HepG2 (cell line): ENCODE data around the gene JPH4. TPM values are rescaled to one million over a fixed set of nuclear protein-coding genes. Genes with fewer than 3 reads are reported as not detected.

Experiments
- ARNT2 ChIP-seq: sonication (generic); formaldehyde crosslinking; IDR thresholded peaks from 2 replicates; pipeline ENCODE4 v1.8.0; 2022; ENCODE audit warnings: mild to moderate bottlenecking, low read depth, missing genetic modification reagents, moderate library complexity
- ASH2L ChIP-seq: fragments of 300-600, 200-600 bp; sonication (generic); IDR thresholded peaks from 2 replicates; pipeline ENCODE4 v1.7.0; 2017; ENCODE audit warnings: low read depth, mild to moderate bottlenecking, moderate library complexity, mixed read lengths, low read length; ENCODE audit not compliant: insufficient read length
- ATF2 ChIP-seq: sonication (generic); formaldehyde crosslinking; IDR thresholded peaks from 2 replicates; pipeline ENCODE4 v1.4.0; 2020; ENCODE audit warnings: missing genetic modification reagents
- ELF3 ChIP-seq: IDR thresholded peaks from 2 replicates; pipeline ENCODE4 v1.6.1; 2016; ENCODE audit warnings: missing genetic modification reagents, missing compliant biosample characterization
- FIP1L1 ChIP-seq: fragments of 200-400 bp; formaldehyde crosslinking; IDR thresholded peaks from 2 replicates; pipeline ENCODE4 v1.6.1; 2018; ENCODE audit warnings: low read depth, mild to moderate bottlenecking, low read length, moderate library complexity, borderline replicate concordance; ENCODE audit not compliant: insufficient read depth
- FOXC1 ChIP-seq: sonication (generic); formaldehyde crosslinking; IDR thresholded peaks from 2 replicates; pipeline ENCODE4 v1.8.0; 2022; ENCODE audit warnings: mild to moderate bottlenecking, missing genetic modification reagents, borderline replicate concordance
- HNF4G ChIP-seq, 2 experiments: sonication (generic) in 1 of 2; formaldehyde crosslinking in 1 of 2; IDR thresholded peaks; 2 replicates each; pipeline versions ENCODE4 v1.4.0 to v1.6.1; 2011 to 2020; ENCODE audit warnings: borderline replicate concordance in 2 of 2, low read depth in 2 of 2, mild to moderate bottlenecking in 2 of 2, low read length in 1 of 2, missing genetic modification reagents in 1 of 2, moderate library complexity in 1 of 2
- KAT8 ChIP-seq: IDR thresholded peaks from 2 replicates; pipeline ENCODE4 v1.6.1; 2016; ENCODE audit warnings: missing genetic modification reagents, missing compliant biosample characterization
- KLF13 ChIP-seq: sonication (generic); formaldehyde crosslinking; IDR thresholded peaks from 2 replicates; pipeline ENCODE4 v1.4.0; 2020; ENCODE audit warnings: mild to moderate bottlenecking, missing genetic modification reagents
- MLLT10 ChIP-seq: sonication (generic); formaldehyde crosslinking; IDR thresholded peaks from 2 replicates; pipeline ENCODE4 v1.4.0; 2020; ENCODE audit warnings: missing genetic modification reagents
- MYNN ChIP-seq: sonication (generic); formaldehyde crosslinking; IDR thresholded peaks from 2 replicates; pipeline ENCODE4 v1.4.0; 2020; ENCODE audit warnings: mild to moderate bottlenecking, low read depth, missing genetic modification reagents
- PATZ1 ChIP-seq: sonication (generic); formaldehyde crosslinking; IDR thresholded peaks from 2 replicates; pipeline ENCODE4 v1.4.0; 2020; ENCODE audit warnings: missing genetic modification reagents
- SALL1 ChIP-seq: sonication (generic); formaldehyde crosslinking; IDR thresholded peaks from 2 replicates; pipeline ENCODE4 v1.8.0; 2022; ENCODE audit warnings: mild to moderate bottlenecking, missing genetic modification reagents
- SRSF1 ChIP-seq: fragments of 200-400 bp; formaldehyde crosslinking; optimal IDR thresholded peaks from 2 replicates; pipeline ENCODE3; 2017; ENCODE audit warnings: mild to moderate bottlenecking, low read depth, low read length, moderate library complexity
- STAG1 ChIP-seq: sonication (generic); formaldehyde crosslinking; IDR thresholded peaks from 2 replicates; pipeline ENCODE4 v1.4.0; 2020; ENCODE audit warnings: missing genetic modification reagents
- TEAD3 ChIP-seq: optimal IDR thresholded peaks from 2 replicates; pipeline ENCODE3; 2016; ENCODE audit warnings: borderline replicate concordance
- TRAFD1 ChIP-seq: sonication (generic); formaldehyde crosslinking; IDR thresholded peaks from 2 replicates; pipeline ENCODE4 v1.5.1; 2020; ENCODE audit warnings: missing genetic modification reagents, mild to moderate bottlenecking, borderline replicate concordance
- ZNF274 ChIP-seq: sonication (generic); formaldehyde crosslinking; IDR thresholded peaks from 2 replicates; pipeline ENCODE4 v1.5.1; 2020; ENCODE audit warnings: mild to moderate bottlenecking, missing genetic modification reagents
- ZNF280D ChIP-seq: sonication (generic); formaldehyde crosslinking; IDR thresholded peaks from 2 replicates; pipeline ENCODE4 v1.5.1; 2020; ENCODE audit warnings: mild to moderate bottlenecking, missing genetic modification reagents
- ZNF644 ChIP-seq: IDR thresholded peaks from 2 replicates; pipeline ENCODE4 v1.6.1; 2016; ENCODE audit warnings: low read depth
- polyA plus RNA-seq, 8 experiments: library from polyadenylated mRNA; depleted of rRNA in 3 of 8; stranded (reverse) in 7 of 8; unstranded in 1 of 8; fragments of >200 nt; fragmentation: Illumina TruSeq in 4 of 8; extraction: Trizol in 4 of 8; gene quantifications; 2 replicates each; pipeline versions ENCODE4 v1.2.1 to v1.2.3, GENCODE V29; 2011 to 2016; ENCODE audit warnings: low read depth in 4 of 8, missing spikeins in 1 of 8, mixed read lengths in 1 of 8; ENCODE audit not compliant: insufficient read depth in 1 of 8
- total RNA-seq, 5 experiments: library from RNA; depleted of rRNA; stranded (reverse); fragments of >200 nt; fragmentation: Illumina TruSeq; extraction: Trizol; gene quantifications; 2 replicates each; pipeline ENCODE4 v1.2.3, GENCODE V29; 2016; ENCODE audit warnings: low read depth in 1 of 5

JPH4 gene
- total and polyA plus RNA-seq, 2 of the 13 experiments (the other 11 are each of a cell fraction or from before 2014, with no cell fraction given) = 0.08 to 0.22 TPM

GRCh38 chr14:23568600-23569331 lies 9.8 kb downstream of the JPH4 start (continued):
- TF ChIP-seq TRAFD1 (CRISPR knock-in tag) = peak; percentile 65; the same call in 1 of the 2 replicates
- TF ChIP-seq ZNF644 = peak; percentile 28; the same call in 1 of the 2 replicates
- TF ChIP-seq ARNT2 = 0 out of 2 replicates have a peak, but pooled peaks have one; percentile 25
- TF ChIP-seq FOXC1 (CRISPR knock-in tag) = peak; percentile 62; the same call in 1 of the 2 replicates
- peak; percentile 40 for TF ChIP-seq ASH2L
- peak; percentile 42; the same call in 1 of the 2 replicates for TF ChIP-seq ATF2 (CRISPR knock-in tag)
- TF ChIP-seq KLF13 (CRISPR knock-in tag) = 0 out of 2 replicates have a peak, but pooled peaks have one; percentile 36
- TF ChIP-seq SRSF1 = no peak
- TF ChIP-seq ELF3 = peak; percentile 46; the same call in 1 of the 2 replicates
- TF ChIP-seq STAG1 (CRISPR knock-in tag) = peak; percentile 70
- peak; percentile 69 for TF ChIP-seq TEAD3 (CRISPR knock-in tag)
- no peak for TF ChIP-seq HNF4G (IDR thresholded peaks at IDR 0.05; ENCODE audit: borderline replicate concordance, low read depth, low read length)
- TF ChIP-seq HNF4G (CRISPR knock-in tag; IDR thresholded peaks at IDR 0.05; ENCODE audit: borderline replicate concordance, low read depth) = peak; percentile 50; the same call in 1 of the 2 replicates
- no peak for TF ChIP-seq MLLT10 (CRISPR knock-in tag)
- TF ChIP-seq PATZ1 (CRISPR knock-in tag) = peak; percentile 37
- TF ChIP-seq FIP1L1 = peak; percentile 74; the same call in 1 of the 2 replicates
- no peak for TF ChIP-seq ZNF280D (CRISPR knock-in tag)
- peak; percentile 46; the same call in 1 of the 2 replicates for TF ChIP-seq KAT8 (CRISPR knock-in tag)
- TF ChIP-seq ZNF274 (CRISPR knock-in tag) = 0 out of 2 replicates have a peak, but pooled peaks have one; percentile 16
- 0 out of 2 replicates have a peak, but pooled peaks have one; percentile 8 for TF ChIP-seq SALL1 (CRISPR knock-in tag)
- 0 out of 2 replicates have a peak, but pooled peaks have one; percentile 3 for TF ChIP-seq MYNN (CRISPR knock-in tag)
